Measurements from ENCODE around the gene CSRP1.

DNA sequence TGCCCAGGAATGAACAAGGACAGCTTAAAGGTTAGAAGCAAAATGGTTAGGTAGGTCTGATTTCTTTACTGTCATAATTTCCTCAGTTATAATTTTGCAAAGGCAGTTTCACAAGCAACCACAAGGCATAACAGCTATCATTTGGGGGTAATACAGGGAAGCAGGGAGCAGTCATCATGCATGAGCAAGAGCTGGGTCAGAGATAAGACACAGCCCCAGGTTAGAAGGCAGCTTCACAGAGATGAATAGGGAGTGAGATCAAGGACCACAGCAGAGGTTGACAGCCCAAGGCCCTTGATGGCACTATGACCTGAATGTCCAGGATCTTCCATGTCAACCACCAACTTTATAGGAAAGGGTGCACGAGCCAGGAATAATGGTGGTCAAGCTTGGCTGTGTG, 9.0 kb upstream of the CSRP1 start:
- TF ChIP-seq, protein P1, sequence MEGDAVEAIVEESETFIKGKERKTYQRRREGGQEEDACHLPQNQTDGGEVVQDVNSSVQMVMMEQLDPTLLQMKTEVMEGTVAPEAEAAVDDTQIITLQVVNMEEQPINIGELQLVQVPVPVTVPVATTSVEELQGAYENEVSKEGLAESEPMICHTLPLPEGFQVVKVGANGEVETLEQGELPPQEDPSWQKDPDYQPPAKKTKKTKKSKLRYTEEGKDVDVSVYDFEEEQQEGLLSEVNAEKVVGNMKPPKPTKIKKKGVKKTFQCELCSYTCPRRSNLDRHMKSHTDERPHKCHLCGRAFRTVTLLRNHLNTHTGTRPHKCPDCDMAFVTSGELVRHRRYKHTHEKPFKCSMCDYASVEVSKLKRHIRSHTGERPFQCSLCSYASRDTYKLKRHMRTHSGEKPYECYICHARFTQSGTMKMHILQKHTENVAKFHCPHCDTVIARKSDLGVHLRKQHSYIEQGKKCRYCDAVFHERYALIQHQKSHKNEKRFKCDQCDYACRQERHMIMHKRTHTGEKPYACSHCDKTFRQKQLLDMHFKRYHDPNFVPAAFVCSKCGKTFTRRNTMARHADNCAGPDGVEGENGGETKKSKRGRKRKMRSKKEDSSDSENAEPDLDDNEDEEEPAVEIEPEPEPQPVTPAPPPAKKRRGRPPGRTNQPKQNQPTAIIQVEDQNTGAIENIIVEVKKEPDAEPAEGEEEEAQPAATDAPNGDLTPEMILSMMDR (IDR thresholded peaks at IDR 0.05) = no peak
- TF ChIP-seq POLR2A (IDR thresholded peaks at IDR 0.05) = no peak
